IPS-11a (cell line): ENCODE results near the gene SUSD3.

Source experiments
- H3K4me3 ChIP-seq: one replicate; pipeline ENCODE4 v1.5.1; 2013; ENCODE audit warnings: low read depth, low read length, control low read depth

Gene SUSD3

DNA sequence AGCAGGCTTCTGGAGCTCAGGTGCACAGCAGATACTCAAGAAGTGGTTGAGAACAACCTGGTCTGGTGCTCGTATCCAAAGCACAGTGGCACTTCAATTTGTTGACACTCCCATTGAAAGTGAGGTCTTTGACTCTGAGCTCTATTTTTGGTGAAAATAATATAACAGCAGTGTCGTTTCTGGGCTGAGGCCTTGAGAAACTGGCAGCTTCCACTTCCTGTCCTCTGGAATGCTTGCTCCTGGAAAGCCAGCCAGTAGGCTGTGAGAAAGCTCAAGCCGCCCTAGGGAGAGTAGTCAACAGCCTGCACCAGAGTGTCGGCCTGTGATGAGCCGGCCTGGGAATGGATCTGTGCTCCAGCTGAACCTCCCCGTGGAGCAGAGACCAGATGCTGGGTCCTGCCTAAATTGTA is 6.8 kb upstream of the SUSD3 start:
- no peak overlapping the region for H3K4me3 ChIP-seq

DNA sequence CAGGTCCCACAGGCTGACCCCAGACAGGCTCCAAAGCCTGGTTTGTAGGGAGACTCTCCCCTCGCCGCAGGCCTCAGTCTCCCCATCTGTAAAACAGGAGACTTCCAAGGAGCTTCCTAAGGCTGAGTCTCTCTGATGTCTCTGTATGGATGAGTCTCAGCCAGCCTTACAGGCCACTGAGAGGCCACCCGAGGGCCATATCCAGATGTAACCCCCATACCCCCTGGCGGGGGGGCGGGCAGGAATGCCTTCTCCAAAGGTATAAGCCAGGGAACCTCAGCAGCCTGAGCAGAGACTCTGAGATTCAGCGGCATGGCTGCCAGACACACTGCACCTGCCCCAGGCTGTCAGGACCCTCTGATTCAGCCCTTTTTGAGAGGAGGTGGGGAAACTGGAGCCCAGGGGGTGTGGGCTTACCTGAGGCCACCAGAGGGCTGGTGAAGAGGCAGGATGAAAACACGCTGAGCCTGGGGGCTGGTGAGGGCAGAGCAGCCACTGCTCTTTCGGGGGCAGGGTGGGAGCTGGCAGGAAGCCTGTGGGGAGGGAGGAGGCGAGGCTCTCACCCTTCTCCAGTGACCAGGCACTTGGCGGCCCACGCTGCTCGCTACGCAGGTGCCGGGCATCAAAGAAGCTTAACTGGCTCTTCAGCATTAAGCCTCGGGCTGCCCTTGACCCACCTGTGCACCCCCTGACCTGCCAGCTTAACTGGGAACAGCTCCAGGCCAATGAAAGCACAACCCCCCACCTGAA is 5.5 kb upstream of the SUSD3 start:
- no peak overlapping the region for H3K4me3 ChIP-seq

DNA sequence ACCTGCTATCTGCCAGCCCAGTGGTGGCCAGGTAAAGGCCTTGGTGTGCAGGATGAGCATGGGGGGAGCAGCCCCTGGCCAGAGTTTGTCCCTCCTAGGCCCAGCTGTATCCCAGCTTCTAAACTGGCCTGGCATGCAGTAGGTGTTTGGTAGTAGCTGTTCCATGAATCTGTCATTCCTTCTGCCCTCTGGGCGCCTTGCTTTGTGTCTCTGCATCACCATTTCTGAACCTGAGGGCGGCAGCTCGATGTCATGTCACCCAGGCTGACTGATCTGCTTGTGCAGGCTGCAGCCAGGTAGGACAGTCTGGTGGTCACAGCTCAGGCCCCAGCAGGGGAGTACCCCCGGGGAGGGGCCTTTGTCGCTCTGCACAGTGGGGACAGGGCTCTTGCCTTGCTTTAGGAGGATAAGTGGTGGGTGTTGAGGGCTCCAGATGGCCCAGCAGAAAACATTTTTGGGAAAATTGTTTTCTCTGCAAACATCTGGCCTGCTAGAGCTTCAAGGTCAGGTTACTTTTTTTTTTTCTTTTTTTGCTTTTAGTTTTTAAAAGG is 4.6 kb upstream of the SUSD3 start:
- H3K4me3 ChIP-seq = no peak overlapping the region

DNA sequence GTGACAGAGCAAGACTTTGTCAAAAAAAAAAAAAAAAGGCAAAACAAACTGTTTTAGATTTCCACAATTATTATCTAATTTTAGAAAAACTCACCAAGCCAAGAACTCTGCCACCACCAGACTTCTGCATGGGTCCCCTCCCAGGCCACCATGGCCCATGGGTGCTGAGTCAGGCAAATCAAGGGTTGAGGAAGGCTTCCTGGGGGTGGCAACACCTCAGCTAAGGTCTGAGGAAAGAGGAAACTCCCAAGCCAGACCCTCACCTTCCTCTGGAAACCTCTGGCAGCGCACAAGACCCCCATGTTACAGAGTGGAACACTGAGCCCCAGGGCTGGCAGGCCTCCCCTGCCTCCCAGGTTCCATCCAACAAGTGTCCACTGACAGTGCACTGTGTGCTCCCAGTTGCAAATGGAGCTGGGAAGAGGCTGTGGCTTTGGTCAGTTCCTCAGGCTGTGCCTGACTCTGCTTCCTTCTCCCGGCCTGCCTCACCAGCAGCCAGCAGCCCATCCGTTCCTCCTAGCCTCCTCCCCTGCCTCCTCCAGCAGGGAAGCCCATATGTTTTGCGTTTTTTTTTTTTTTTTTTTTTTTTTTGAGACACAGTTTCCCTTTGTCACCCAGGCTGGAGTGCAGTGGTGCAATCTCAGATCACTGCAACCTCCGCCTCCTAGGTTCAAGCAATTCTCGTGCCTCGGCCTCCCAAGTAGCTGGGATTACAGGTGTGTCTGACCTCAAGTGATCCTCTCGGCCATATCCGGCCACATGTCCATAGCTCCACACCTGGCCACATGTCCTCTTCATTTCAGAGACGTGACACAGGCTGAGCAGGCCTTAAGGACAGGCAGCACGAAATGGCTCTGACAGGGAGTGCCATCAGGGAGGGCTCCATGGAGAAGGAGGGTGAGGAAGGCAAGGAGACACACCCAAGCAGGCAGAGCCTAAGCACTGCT is 3.5 kb upstream of the SUSD3 start:
- no peak overlapping the region for H3K4me3 ChIP-seq

DNA sequence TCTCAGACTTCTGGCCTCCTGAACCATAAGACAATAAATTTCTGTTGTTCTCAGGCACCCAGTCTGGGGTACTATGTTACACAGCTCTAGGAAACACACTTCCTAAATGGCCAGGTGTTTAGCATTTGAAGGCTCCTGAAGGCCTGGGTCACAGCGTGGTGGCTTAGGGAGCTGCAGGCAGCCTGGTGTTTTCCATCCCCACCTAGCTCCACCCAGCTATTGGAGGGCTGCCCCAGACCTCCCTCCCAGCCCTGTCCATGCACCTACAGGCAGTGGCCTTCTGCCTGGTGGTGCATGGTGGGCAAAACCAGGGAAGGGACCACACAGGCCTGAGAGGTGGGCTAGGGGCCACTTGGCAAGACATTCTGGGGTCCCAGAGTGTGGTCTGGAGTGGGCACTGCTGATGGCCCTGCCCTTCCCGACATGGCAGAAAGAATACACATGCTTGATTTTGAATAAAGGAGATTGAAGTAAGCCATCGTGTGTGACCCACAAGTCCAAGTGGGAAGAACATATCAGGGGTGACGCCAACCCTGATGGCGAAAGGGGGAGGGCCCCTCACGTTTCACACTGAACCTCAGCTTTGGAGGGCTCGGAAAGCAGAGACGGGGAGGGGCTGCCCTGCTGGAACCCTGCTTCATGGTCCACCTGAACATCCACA is 1.3 kb upstream of the SUSD3 start:
- no peak overlapping the region for H3K4me3 ChIP-seq

DNA sequence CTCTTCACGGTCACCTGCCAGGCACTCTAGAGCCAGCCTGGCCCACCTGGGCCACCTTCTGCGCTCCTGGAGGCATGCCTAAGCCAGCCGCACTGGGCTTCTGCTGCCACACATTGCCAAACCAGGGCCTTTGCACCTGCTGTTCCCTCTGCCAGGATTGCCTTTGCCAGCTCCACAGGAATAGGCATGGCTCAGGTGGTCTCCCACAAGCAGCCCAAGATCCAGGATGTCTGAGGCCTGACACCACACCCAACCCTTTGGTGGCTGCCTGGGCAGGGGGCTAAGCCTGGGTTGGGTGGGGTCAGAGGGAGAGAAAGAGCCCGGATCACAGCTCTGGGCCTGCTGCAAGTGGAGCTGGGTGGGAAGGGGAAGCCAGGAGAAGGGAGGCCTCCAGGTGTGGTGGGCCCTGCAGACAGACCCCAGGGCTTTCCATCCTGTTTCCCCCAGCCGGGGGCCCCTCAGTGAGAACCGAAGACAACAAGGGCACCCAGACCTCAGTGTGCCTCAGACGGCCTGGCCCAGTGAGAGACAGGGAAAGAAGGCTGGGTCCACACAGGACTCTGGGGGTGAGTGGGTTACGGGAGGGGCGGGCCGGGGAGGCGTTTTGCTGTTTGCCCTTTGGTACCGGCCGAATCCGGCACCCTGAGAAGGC is 672 bp upstream of the SUSD3 start:
- no peak overlapping the region for H3K4me3 ChIP-seq

DNA sequence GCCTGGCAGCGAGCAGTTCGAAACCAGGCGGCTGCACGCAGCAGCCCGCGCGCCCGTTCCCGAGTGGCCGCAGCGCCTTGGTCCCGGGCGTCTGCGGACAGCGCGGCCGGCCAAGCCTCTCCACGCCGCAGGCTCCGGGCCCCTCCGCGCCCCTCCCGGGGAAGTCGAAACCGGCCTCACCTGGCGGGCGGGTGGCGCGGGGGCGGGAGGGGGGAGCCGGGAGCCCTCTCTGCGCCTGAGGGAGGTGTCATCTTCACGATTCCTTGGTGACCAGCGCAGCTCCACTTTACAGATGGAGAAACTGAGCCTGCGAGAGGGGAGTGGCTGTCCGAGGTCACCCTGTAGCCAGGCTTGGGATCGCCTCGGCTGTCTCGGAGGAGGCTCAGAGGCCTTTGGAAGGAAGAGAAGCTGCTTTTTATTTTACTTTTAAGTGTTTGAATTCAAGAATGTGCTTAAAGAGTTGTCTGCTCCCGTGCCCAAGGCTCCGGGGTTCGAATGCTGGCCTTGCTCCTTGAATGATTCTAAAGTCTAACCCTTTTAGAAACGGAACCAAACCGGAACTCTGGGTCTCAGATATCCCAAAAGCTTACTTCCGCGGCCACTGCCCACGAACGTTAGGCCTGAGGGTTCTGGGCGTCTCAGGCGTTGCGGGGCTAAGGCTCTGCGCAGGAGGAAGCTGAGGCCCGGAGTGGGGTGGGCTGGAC is 662 bp downstream of the SUSD3 start:
- H3K4me3 ChIP-seq = peak overlapping the region; percentile 37

DNA sequence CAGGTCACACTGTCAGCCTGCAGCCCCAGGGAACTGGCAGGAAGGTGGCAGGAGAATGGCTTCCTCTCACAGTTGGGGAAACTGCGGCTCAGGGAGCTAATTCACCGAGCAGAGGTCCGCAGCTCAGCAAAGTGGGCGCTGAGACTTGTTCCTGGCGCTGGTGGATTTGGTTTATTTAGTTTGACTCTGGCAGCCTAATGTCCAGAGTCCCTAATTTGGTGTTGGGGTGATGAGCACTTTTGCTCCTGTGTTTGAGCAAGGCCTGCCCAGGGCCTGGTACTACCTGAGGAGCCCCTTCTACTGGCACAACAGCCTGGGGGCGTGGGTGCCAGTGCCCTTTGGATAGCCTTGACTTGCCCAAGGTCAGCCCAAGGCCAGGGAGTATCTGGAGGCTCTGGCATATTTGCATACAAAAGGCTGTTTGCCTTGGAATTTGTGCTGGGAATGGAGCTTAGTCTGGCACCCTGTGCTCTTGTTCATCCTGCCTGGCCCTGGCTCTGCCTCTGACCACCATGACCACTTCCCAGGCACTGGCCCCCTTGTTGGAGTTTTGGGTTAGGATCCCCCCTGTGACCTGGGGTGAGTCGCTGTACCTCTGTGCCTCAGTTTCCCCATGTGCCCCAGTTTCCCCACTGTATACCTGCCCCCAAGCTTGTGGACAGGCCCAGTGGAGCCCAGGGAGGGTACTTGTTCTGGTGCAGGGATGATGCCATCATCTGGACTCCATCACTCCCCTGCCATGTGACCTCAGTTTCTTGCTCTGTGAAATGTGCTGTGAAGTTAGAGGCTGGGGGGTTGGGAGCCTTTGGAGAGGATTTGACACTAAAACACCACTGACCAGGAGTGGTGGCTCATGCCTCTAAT is 1.4 kb downstream of the SUSD3 start:
- no peak overlapping the region for H3K4me3 ChIP-seq

DNA sequence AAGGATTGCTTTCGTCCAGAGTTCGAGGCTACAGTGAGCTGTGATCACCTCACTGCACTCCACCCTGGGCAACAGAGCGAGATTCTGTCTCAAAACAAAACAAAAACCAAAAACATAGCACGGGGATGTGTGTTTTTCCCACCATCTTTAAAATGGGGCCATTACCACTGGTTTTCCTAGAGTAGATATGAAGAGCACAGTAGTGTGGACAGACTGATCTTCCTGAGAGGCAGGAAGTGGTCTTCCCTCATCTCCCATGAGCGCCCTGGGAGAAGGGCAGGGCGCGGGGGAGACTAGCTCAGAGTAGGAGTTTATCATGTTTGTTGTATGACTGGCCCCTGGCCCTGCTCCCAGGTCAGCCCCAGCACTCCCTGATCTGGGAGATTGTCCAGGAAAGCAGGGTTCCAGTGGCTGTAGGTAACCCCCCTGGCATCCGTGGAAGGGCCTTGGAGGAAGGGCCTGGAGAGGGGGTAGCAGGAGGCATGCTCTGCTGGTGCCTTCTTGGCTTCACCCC is 2.3 kb downstream of the SUSD3 start:
- H3K4me3 ChIP-seq = no peak overlapping the region

DNA sequence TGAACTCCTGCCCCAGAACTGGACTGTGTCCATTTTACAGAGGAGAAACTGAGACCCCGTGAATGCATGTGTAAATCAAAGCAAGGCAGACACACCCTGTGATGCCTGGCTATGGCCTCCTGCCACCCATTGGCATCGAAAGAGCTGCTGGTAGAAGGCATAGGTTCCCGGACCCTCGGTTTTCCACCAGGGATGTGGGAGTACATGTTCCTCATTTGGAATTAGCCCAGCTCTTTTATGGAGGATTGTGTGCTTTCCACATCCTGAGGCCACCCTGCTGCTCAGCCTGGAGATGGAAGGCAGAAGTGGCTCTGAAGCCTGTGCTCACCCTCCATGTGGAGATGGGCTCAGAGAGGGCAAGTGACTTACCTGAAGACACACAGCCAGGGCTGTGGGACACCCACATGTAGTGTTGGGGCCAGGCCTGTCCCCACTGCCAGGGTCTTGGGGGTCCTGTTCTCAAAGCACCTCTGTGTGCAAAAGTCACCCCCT is 2.8 kb downstream of the SUSD3 start:
- no peak overlapping the region for H3K4me3 ChIP-seq

DNA sequence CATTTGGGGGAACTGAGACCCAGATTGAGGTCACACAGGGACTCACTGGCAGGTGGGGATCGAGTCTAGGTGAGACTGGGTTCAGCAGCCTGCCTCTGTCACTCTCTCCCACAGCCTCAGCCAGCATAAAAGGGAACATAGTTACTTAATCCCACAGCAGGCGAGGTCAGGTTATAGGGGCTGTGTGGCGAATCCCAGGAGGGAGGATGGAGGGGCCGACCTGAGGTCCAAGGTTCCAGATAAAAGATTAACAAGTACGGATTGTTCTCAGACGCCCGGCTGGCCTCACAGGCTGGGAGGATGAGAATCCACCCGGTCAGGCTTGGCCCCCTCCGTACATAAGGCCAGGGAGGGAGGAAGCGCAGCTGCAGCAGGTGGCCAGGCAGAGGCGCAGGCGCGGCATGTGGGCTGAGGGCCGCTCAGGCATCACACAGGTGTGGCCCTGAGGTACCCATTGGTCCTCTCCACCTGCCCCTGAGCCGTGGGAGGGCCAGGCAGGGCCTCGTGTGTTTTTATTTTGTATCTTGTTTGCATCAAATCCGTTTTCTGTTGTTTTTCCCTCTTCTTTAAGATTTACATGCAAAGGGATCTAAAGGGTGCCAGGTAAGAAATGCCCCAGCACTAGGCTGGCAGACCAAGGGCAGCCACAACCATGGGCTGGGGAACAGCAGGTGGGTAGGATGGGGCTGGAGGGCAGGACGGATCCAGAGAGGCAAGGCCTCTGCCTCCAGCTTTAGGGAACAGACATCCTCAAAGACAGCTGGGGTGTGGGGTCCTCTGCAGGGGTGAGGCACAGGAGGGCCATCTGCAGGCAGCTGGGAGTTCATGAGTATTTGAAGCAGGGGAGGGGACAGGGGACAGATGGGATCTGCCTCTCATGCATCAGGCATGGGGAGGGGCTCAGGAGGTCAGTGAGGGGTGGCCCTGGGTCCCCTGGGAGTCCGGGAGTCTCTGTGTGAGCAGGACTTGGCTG is 3.6 kb downstream of the SUSD3 start:
- no peak overlapping the region for H3K4me3 ChIP-seq

DNA sequence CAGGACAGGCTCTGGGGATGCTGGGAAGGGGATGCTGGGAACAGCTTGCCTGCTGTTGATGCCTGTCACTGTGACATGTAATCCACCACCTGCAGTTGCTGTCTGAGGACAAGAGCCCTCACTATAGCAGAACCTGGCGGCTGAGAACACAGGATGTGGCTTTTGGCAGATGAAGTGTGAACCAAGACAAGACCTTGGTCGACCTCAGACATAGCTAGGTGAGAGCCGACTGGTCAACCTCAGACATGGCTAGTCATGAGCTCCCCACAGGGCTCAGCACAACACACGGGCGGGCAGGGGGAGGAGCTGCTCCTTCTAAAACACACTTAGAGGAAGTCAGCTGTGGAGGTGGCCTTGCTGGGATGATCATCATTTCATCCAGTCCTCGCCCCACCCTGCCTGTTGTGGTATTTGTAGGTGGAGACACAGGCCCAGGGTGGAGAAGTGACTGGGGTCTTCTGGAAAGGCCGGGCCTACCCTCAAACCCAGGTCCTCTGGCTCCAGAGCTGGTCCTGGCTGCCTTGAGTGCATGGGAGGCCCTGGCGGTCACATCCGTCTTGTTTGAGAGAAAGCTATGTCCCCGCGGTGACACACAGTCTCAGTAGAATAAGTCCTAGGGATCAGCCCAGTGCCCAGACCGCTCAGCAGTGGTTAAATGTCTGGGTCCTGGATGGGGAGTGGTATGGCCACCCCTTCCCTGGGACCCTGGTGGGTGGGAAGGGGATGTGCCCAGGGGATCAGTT is 6.1 kb downstream of the SUSD3 start:
- H3K4me3 ChIP-seq = no peak overlapping the region

DNA sequence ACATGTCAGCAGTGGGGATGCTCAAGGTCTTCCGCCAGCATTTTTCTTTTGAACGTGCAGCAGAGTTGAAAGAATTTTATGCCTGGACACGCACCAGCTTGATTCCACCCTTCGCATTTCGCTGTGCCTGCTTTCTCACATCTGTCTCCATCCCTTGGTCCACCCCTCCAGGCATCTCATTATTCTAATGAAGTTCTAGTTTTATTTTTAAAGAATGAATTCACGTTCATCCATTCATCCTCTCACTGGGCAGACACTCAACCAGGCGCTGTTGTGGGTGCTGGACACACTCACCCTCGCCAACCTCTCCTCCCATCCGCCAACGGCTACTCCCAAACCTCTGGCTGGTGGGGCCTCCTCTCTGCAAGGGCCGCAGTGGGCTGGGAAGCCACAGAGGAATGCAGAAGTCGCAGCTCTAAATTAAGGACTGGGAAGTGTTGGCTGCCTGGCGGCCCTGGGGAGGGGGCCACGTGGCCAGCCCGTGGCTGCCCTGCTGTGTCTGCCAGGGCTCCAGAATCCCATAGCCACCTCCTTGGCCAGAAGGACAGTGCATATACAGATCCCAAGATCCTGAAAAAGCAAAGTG is 6.7 kb downstream of the SUSD3 start:
- H3K4me3 ChIP-seq = no peak overlapping the region

DNA sequence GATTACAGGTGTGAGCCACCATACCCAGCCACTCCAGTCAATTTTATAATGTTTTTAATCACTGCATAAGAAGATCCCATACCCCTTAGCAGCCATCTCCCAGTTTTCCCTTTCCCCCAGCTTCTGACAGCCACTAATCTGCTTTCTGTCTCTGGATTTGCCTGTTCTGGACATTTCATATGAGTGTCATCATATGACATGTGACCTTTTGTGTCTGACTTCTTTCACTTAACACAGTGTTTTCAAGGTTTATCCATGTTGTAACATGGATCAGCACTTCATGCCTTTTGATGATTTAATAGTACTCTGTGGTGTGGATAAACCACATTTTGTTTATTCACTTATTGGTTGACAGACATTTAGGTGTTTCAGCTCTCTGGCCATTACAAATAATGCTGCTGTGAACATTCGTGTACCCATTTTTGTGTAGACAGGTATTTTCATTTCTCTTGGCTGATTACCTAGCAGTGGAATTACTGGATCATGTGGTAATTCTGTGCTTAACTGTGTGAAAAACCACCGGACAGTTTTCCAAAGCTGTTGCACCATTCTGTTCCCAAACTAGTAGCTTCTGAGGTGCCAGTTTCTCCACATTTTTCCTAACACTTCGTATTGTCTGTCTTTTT is 8.6 kb downstream of the SUSD3 start:
- H3K4me3 ChIP-seq = no peak overlapping the region

DNA sequence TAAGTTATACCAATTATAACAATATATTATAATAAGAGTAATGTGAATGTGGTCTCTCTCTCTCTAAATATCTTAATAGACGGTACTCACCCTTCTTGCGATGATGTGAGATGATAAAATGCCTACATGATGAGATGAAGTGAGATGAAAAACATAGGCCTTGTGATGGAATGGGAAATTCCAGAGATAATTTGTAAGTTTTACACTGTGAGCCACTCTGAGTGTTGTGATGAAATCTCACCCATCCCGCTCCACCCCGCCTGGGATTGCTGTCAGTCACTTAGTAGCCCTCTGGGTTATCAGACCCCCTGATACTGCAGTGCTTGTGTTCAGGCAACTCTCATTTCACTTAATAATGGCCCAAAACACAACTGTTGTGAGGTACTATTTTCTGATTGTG is 10.5 kb downstream of the SUSD3 start:
- H3K4me3 ChIP-seq = no peak overlapping the region

DNA sequence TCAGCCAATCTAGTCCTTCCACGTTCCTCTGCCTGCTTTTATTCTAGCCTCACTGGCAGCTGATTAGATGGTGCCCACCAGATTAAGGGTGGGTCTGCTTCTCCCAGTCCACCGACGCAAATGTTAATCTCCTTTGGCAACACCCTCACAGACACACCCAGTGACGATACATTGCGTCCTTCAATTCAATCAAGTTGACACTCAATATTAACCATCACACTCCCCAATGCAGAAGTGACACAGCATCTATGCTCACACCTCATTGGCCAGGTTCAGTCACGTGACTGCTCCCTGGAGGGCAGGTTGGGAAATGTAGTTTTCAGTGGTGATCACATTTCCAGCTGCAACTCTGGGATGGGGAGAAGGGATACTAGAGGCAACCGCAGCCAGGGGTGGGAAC is 13.0 kb downstream of the SUSD3 start:
- H3K4me3 ChIP-seq = no peak overlapping the region
